IMR-90 (cell line): ENCODE results near the gene SLC25A12. TPM values are rescaled to one million over a fixed set of nuclear protein-coding genes. Genes with fewer than 3 reads are reported as not detected.

Experiments used
- ATAC-seq: fragments of 200-7000 bp; cut with Tn5 transposase; 2 replicates; pipeline ENCODE4 v1.9.1; 2020; ENCODE audit warnings: low read depth, mild to moderate bottlenecking, moderate library complexity
- BruUV-seq: library from RNA; stranded (reverse); fragments of 400-500 nt; replicated peaks from 2 replicates; lab custom pipeline; 2021; lab: Mats Ljungman, UMichigan
- CTCF ChIA-PET: fragments of 300-600 bp; formaldehyde crosslinking; extraction: SDS; loops from one replicate; lab custom pipeline; 2021; ENCODE audit warnings: antibody characterized with exemption; lab: Yijun Ruan, JAX
- POLR2A ChIA-PET: fragments of 300-600 bp; sonication (Branson Sonifier 250); formaldehyde crosslinking; loops from one replicate; lab custom pipeline; 2022; ENCODE audit warnings: antibody characterized with exemption; ENCODE audit not compliant: unreplicated experiment; lab: Charles Lee
- DNase-seq: peaks from one replicate; pipeline ENCODE4 v3.0.0; 2013
- H2AFZ ChIP-seq: replicated peaks from 2 replicates; pipeline ENCODE3; 2013; ENCODE audit warnings: low read length, mild to moderate bottlenecking; ENCODE audit not compliant: poor library complexity
- H2AK5ac ChIP-seq: 2 replicates; pipeline ENCODE4 v1.6.1; 2013; ENCODE audit warnings: low read depth, low read length, inconsistent platforms
- H2AK9ac ChIP-seq: replicated peaks from 2 replicates; pipeline ENCODE3; 2013; ENCODE audit warnings: mild to moderate bottlenecking, low read depth, low read length, moderate library complexity; ENCODE audit not compliant: poor library complexity
- H2BK120ac ChIP-seq: 2 replicates; pipeline ENCODE4 v1.6.1; 2013; ENCODE audit warnings: low read depth, low read length, inconsistent platforms
- H2BK15ac ChIP-seq: 3 replicates; pipeline ENCODE4 v1.6.1; 2013; ENCODE audit warnings: low read depth, low read length, inconsistent platforms
- H2BK20ac ChIP-seq: 2 replicates; pipeline ENCODE4 v1.6.1; 2013; ENCODE audit warnings: low read depth, mild to moderate bottlenecking, inconsistent platforms, low read length, moderate library complexity
- H2BK5ac ChIP-seq: 2 replicates; pipeline ENCODE4 v1.6.1; 2013; ENCODE audit warnings: mild to moderate bottlenecking, low read depth, low read length, inconsistent platforms; ENCODE audit not compliant: poor library complexity, severe bottlenecking
- H3K14ac ChIP-seq: replicated peaks from 2 replicates; pipeline ENCODE4 v1.6.1; 2013; ENCODE audit warnings: low read depth, low read length, inconsistent platforms
- H3K18ac ChIP-seq: 2 replicates; pipeline ENCODE4 v1.6.1; 2013; ENCODE audit warnings: low read depth, low read length, control low read depth
- H3K23ac ChIP-seq: 2 replicates; pipeline ENCODE4 v1.6.1; 2013; ENCODE audit warnings: low read depth, low read length, inconsistent platforms
- H3K27ac ChIP-seq: 2 replicates; pipeline ENCODE4 v1.5.1; 2013; ENCODE audit warnings: mild to moderate bottlenecking, control low read depth, low read length; ENCODE audit not compliant: insufficient read depth
- H3K27me3 ChIP-seq: 2 replicates; pipeline ENCODE4 v1.6.1; 2013; ENCODE audit warnings: low read length; ENCODE audit not compliant: control insufficient read depth, insufficient read depth
- H3K36me3 ChIP-seq: 2 replicates; pipeline ENCODE4 v1.6.1; 2013; ENCODE audit warnings: low read length, mixed read lengths; ENCODE audit not compliant: control insufficient read depth, insufficient read depth
- H3K4ac ChIP-seq: 2 replicates; pipeline ENCODE4 v1.6.1; 2013; ENCODE audit warnings: low read depth, low read length, inconsistent platforms
- H3K4me1 ChIP-seq: 2 replicates; pipeline ENCODE4 v1.6.1; 2013; ENCODE audit warnings: low read length, mixed read lengths; ENCODE audit not compliant: control insufficient read depth, insufficient read depth
- H3K4me2 ChIP-seq: 2 replicates; pipeline ENCODE4 v1.6.1; 2013; ENCODE audit warnings: low read depth, mild to moderate bottlenecking, control low read depth, low read length, moderate library complexity
- H3K4me3 ChIP-seq: 2 replicates; pipeline ENCODE4 v1.5.1; 2013; ENCODE audit warnings: low read depth, mild to moderate bottlenecking, control low read depth, low read length, moderate library complexity; ENCODE audit not compliant: insufficient read depth
- H3K56ac ChIP-seq: 2 replicates; pipeline ENCODE4 v1.6.1; 2013; ENCODE audit warnings: low read length, inconsistent platforms; ENCODE audit not compliant: insufficient read depth; ENCODE audit errors: extremely low read depth
- H3K79me1 ChIP-seq, 2 experiments: 2 replicates each; pipeline ENCODE4 v1.6.1; 2013; ENCODE audit warnings: low read length in 2 of 2, inconsistent platforms in 1 of 2, low read depth in 1 of 2
- H3K9ac ChIP-seq: 2 replicates; pipeline ENCODE4 v1.6.1; 2013; ENCODE audit warnings: low read depth, low read length, control low read depth
- H3K9me1 ChIP-seq: 2 replicates; pipeline ENCODE4 v1.6.1; 2013; ENCODE audit warnings: low read length, inconsistent platforms; ENCODE audit not compliant: insufficient read depth
- H3K9me3 ChIP-seq: 2 replicates; pipeline ENCODE4 v1.6.1; 2013; ENCODE audit warnings: low read length; ENCODE audit not compliant: control insufficient read depth, insufficient read depth
- H4K20me1 ChIP-seq: 2 replicates; pipeline ENCODE4 v1.6.1; 2013; ENCODE audit warnings: low read length, inconsistent platforms; ENCODE audit not compliant: insufficient read depth
- H4K5ac ChIP-seq: 2 replicates; pipeline ENCODE4 v1.6.1; 2013; ENCODE audit warnings: mild to moderate bottlenecking, low read depth, low read length, control low read depth
- H4K8ac ChIP-seq, 2 experiments: 2 replicates each; pipeline ENCODE4 v1.6.1; 2013; ENCODE audit warnings: low read depth in 2 of 2, low read length in 2 of 2, control low read depth in 1 of 2, inconsistent platforms in 1 of 2
- H4K91ac ChIP-seq: 2 replicates; pipeline ENCODE4 v1.6.1; 2013; ENCODE audit warnings: low read depth, low read length, inconsistent platforms; ENCODE audit not compliant: insufficient read depth
- CEBPB ChIP-seq: IDR thresholded peaks from 2 replicates; pipeline ENCODE4 v1.6.1; 2012; ENCODE audit warnings: low read depth, low read length, improper control_type of control experiment
- CHD1 ChIP-seq: IDR thresholded peaks from 2 replicates; pipeline ENCODE4 v1.6.1; 2012; ENCODE audit warnings: low read depth, low read length, improper control_type of control experiment
- ELK1 ChIP-seq: fragments of 150-350 bp; IDR thresholded peaks from 2 replicates; pipeline ENCODE4 v1.6.1; 2016; ENCODE audit warnings: low read depth, mild to moderate bottlenecking, low read length, moderate library complexity, borderline replicate concordance
- FOS ChIP-seq: fragments of 150-350 bp; IDR thresholded peaks from 2 replicates; pipeline ENCODE4 v1.6.1; 2016; ENCODE audit warnings: low read depth, low read length
- NFE2L2 ChIP-seq: fragments of 150-350 bp; IDR thresholded peaks from 2 replicates; pipeline ENCODE4 v1.6.1; 2016; ENCODE audit warnings: low read depth, mild to moderate bottlenecking, low read length
- RCOR1 ChIP-seq: IDR thresholded peaks from 2 replicates; pipeline ENCODE4 v1.6.1; 2012; ENCODE audit warnings: mild to moderate bottlenecking, low read length, improper control_type of control experiment; ENCODE audit not compliant: insufficient replicate concordance
- RFX5 ChIP-seq: IDR thresholded peaks from 2 replicates; pipeline ENCODE4 v1.8.0; 2012; ENCODE audit warnings: low read depth, mild to moderate bottlenecking, low read length, moderate library complexity
- SMC3 ChIP-seq: fragments of 150-350 bp; IDR thresholded peaks from 2 replicates; pipeline ENCODE4 v1.6.1; 2016; ENCODE audit warnings: low read depth, mild to moderate bottlenecking, antibody characterized with exemption, low read length, moderate library complexity
- WGBS, 2 experiments: methylation state at CpG; one replicate each; pipeline versions ENCODE4 v1.1.5 to v1.1.7; 2013; ENCODE audit warnings: missing lambda C conversion rate in 2 of 2; ENCODE audit not compliant: insufficient read length in 1 of 2; ENCODE audit errors: extremely low coverage in 2 of 2; 5-methylcytosine and 5-hydroxymethylcytosine counted together
- dilution Hi-C: fragments of 300-500 bp; cut with HindIII; formaldehyde crosslinking; loops from one replicate; pipeline ENCODE4 v1.14.3; 2018; ENCODE audit warnings: low sequenced_read_pairs; ENCODE audit not compliant: unreplicated experiment
- in situ Hi-C: fragments of 300-500 bp; cut with MboI; formaldehyde crosslinking; loops from 3 replicates; pipeline ENCODE4 v1.14.3; 2019; ENCODE audit warnings: low sequenced_read_pairs, inconsistent platforms, mixed read lengths
- intact Hi-C: fragments of 100-400 bp; cut with micrococcal nuclease; formaldehyde crosslinking; loops from 2 replicates; pipeline ENCODE4 v1.10.0; 2022
- polyA plus RNA-seq, 3 experiments: library from polyadenylated mRNA; depleted of rRNA; stranded (reverse); fragments of >200 nt; gene quantifications; 2 replicates each; pipeline ENCODE4 v1.2.3, GENCODE V29; 2012; ENCODE audit warnings: low replicate concordance in 1 of 3
- total RNA-seq: library from RNA; depleted of rRNA; stranded (reverse); fragments of >200 nt; gene quantifications from 2 replicates; pipeline ENCODE4 v1.2.3, GENCODE V29; 2012

SLC25A12 gene
- total and polyA plus RNA-seq, 2 of the 4 experiments (the other 2 are of a cell fraction), result 16.3 to 17.6 TPM

GRCh38 chr2:171889808-171890207, 4.2 kb downstream of the SLC25A12 start:
- no peak for DNase-seq
- ChIA-PET POLR2A (no interaction called here), CTCF (no interaction called here)
- Histone ChIP-seq H3K23ac (no peak overlapping the region), H3K56ac (no peak overlapping the region), H2BK20ac (no peak overlapping the region), H2BK5ac (no peak overlapping the region), H4K20me1 (no peaks in the 10 kb centered on the region), H3K4me3 (no peak overlapping the region), H2AK5ac (no peak overlapping the region), H3K27me3 (no peaks in the 10 kb centered on the region), H3K18ac (no peak overlapping the region), H3K9me3 (no peaks in the 10 kb centered on the region), H3K4me2 (no peak overlapping the region), H2AFZ (no peak overlapping the region), H4K91ac (no peak overlapping the region), H3K14ac (no peak overlapping the region), H3K4me1 (no peaks in the 10 kb centered on the region), H3K36me3 (no peaks in the 10 kb centered on the region; the same call in none of the 2 replicates), H2AK9ac (no peak overlapping the region), H4K8ac (no peak overlapping the region), H2BK120ac (no peak overlapping the region), H3K79me1 (peaks cover 8 to 17% of the 10 kb centered on the region in 2 experiments; a peak in 3 of 4 replicates), H3K9ac (no peak overlapping the region), H3K27ac (no peak overlapping the region), H4K5ac (no peak overlapping the region), H2BK15ac (no peak overlapping the region), H3K4ac (no peak overlapping the region), H3K9me1 (0 out of 2 replicates have a peak, but pooled peaks cover 6% of the 10 kb centered on the region)
- no peak for ATAC-seq
- TF ChIP-seq FOS (no peak), ELK1 (no peak), RFX5 (no peak), NFE2L2 (no peak), SMC3 (no peak), RCOR1 (no peak), CEBPB (no peak), CHD1 (no peak)
- intact Hi-C loops, result loop anchor here (5.0 kb wide), 1 partner anchor 78 kb away; no protein-coding TSS in a partner anchor
- dilution Hi-C loops, result no loop called here
- BruUV-seq, result no TSS peak
- WGBS, 2 experiments, result no CpG with 5 or more reads among the region's 1 CpG
- in situ Hi-C loops, result no loop called here
